ENCODE measurements around the gene TRNAU1AP. TPM values are rescaled to one million over a fixed set of nuclear protein-coding genes. Genes with fewer than 3 reads are reported as not detected.
A peak's percentile ranks its signal among the peaks of the same experiment; 100 is the strongest.

Gene TRNAU1AP
- total RNA-seq: 10 to 100 TPM; 14.0 to 25.7 (median 22.5) TPM
- polyA plus RNA-seq: 10 to 100 TPM; 24.7 to 26.6 (median 26.6) TPM
- long read RNA-seq, donor 1, transcript TRNAU1AP-201 (9 exons, 1,799 nt): major isoform, 6 of 14 reads
- long read RNA-seq, donor 1, partial matches to known transcripts: 7 of 14 reads
- long read RNA-seq, donor 1, other reads (novel, unspliced or antisense): 0 of 14 reads
- long read RNA-seq, donor 2, transcript TRNAU1AP-201 (9 exons, 1,799 nt): major isoform, 5 of 19 reads
- long read RNA-seq, donor 2, partial matches to known transcripts: 5 of 19 reads
- long read RNA-seq, donor 2, other reads (novel, unspliced or antisense): 7 of 19 reads

GRCh38 chr1:28552758-28553663 lies at the start of gene TRNAU1AP:
TSS of gene TRNAU1AP (plus strand) at chr1:28553085. CDS start at chr1:28553111, 26 bp downstream.
- intact Hi-C loops (cut with DNase I; ENCODE audit: low total_unique reads): no loop called here
- peaks cover 3 to 39% (median 22%) of the 10 kb centered on the region in 6 donors for H3K4me1 ChIP-seq
- DNase-seq: peak; percentile 99
- peak within 1 kb of the TSS; percentile 84 to 91 (median 86) for H3K27ac ChIP-seq
- WGBS, 5 donors: 0 to 1% (median 0%) methylated on average over 45 to 63 of the region's 63 CpGs
- no peaks in the 10 kb centered on the region for H3K9me3 ChIP-seq
- peaks cover 0 to 39% (median 22%) of the 10 kb centered on the region in 6 donors for H3K36me3 ChIP-seq
- TF ChIP-seq CTCF (IDR thresholded peaks at IDR 0.05 in 8 of 11, conservative IDR thresholded peaks at IDR 0.05 in 3 of 11) (peak in 4 of 11 experiments; percentile 5 to 20 (median 10)), POLR2A (IDR thresholded peaks at IDR 0.05) (peak; percentile 77 to 80 (median 80)), POLR2AphosphoS5 (IDR thresholded peaks at IDR 0.05) (peak; percentile 95)
- peak within 1 kb of the TSS; percentile 59 to 90 (median 81) for H3K4me3 ChIP-seq
- no peaks in the 10 kb centered on the region for H3K27me3 ChIP-seq (replicated peaks in 1 of 7)

- Histone ChIP-seq H3K27ac (no peak overlapping the region), H3K27me3 (replicated peaks in 1 of 7) (no peaks in the 10 kb centered on the region), H3K4me1 (peaks cover 10 to 27% (median 21%) of the 10 kb centered on the region in 6 donors), H3K36me3 (peaks cover 0 to 27% (median 10%) of the 10 kb centered on the region in 6 donors), H3K9me3 (no peaks in the 10 kb centered on the region), H3K4me3 (no peak overlapping the region)
- no peak for TF ChIP-seq POLR2A (IDR thresholded peaks at IDR 0.05)
- TF ChIP-seq POLR2AphosphoS5 (IDR thresholded peaks at IDR 0.05): no peak
- no peak for TF ChIP-seq CTCF (IDR thresholded peaks at IDR 0.05 in 8 of 11, conservative IDR thresholded peaks at IDR 0.05 in 3 of 11)
- WGBS, 5 donors: 85 to 91% (median 87%) methylated on average over 3 of the region's 3 CpGs
- intact Hi-C loops (cut with DNase I; ENCODE audit: low total_unique reads): no loop called here
- DNase-seq: no peak
Observed at GRCh38 chr1:28503117-28503516, 49.8 kb upstream of the TRNAU1AP start.

DNA sequence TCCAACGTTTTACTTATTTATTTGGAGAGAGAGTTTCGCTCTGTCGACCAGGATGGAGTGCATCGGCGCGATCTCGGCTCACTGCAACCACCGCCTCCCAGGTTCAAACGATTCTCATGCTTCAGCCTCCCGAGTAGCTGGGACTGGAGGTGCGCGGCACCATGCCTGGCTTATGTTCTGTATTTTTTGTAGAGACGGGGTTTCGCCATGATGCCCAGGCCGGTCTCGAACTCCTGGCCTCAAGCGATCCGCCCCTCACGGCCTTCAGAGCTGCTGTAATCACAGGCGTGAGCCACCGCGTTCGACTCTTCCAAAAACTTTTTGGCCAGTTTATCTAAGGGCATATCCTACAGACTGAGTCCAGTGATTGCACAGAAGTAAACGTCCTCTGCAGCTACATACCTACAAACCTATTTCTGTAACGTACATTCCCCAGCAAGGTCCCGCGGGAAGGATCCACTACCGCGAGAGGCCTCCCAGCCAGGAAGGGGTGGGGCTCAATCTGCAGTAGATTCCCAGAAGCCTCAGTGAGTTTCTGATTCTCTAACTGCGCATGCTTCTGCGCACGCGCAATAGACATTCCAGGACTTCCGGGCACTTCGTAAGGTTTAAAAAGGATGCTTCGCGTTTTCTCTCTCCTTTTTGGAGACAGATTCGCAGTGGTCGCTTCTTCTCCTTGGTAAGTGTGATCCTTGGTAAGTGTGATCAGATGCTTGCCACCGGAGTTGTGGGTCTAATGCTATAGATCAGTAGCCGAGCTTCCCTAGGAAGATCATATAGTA lies 47.3 kb upstream of the TRNAU1AP start, which contains the start of gene RCC1:
RCC1 (plus strand) TSS at position 638 of the 782 bp plus-strand sequence. CDS start 23,824 bp downstream, outside the sequence.
- Histone ChIP-seq H3K27ac (peak within 1 kb of the TSS; percentile 79 to 95 (median 91)), H3K36me3 (peaks cover 0 to 35% (median 30%) of the 10 kb centered on the region in 6 donors), H3K4me1 (peaks cover 34 to 52% (median 45%) of the 10 kb centered on the region in 6 donors), H3K4me3 (peak within 1 kb of the TSS; percentile 60 to 96 (median 84)), H3K27me3 (replicated peaks in 1 of 7) (no peaks in the 10 kb centered on the region), H3K9me3 (no peaks in the 10 kb centered on the region)
- DNase-seq: peak; percentile 98
- peak in 2 of 3 donors; percentile 83 to 99 for TF ChIP-seq POLR2AphosphoS5 (IDR thresholded peaks at IDR 0.05)
- peak; percentile 78 to 97 (median 95) for TF ChIP-seq POLR2A (IDR thresholded peaks at IDR 0.05)
- peak in 4 of 11 experiments; percentile 27 to 47 (median 36) for TF ChIP-seq CTCF (IDR thresholded peaks at IDR 0.05 in 8 of 11, conservative IDR thresholded peaks at IDR 0.05 in 3 of 11)
- intact Hi-C loops (cut with DNase I; ENCODE audit: low total_unique reads): loop anchor here (5.0 kb wide), 1 partner anchor 77 kb away; no protein-coding TSS in a partner anchor
- WGBS, 5 donors: 1 to 2% (median 1%) methylated on average over 38 to 41 of the region's 41 CpGs
